ENCODE results near the gene ZNF718.
"Not testable (repeated sequence)": the region's sequence is repeated elsewhere in the genome, so short reads cannot be mapped to it uniquely, and the experiment has no call there.

Gene ZNF718

DNA sequence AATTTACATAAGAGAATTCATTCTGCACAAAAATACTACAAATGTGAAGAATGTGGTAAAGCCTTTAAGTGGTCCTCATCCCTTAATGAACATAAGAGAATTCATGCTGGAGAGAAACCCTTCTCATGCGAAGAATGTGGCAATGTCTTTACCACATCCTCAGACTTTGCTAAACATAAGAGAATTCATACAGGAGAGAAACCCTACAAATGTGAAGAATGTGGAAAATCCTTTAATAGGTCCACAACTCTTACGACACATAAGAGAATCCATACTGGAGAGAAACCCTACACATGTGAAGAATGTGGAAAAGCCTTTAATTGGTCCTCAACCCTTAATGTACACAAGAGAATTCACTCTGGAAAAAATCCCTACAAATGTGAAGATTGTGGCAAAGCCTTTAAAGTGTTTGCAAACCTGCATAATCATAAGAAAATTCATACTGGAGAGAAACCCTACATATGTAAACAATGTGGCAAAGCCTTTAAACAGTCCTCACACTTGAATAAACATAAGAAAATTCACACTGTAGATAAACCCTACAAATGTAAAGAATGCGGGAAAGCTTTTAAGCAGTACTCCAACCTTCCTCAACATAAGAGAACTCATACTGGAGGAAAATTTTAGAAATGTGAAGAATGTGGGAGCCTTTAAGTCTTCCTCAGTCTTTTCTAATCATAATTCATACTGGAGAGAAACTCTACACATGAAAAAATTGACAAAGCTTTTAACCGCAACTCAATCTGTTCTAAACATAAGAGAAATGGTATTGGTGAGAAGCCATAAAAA, 37.4 kb downstream of the ZNF718 start:
- no peak for DNase-seq

DNA sequence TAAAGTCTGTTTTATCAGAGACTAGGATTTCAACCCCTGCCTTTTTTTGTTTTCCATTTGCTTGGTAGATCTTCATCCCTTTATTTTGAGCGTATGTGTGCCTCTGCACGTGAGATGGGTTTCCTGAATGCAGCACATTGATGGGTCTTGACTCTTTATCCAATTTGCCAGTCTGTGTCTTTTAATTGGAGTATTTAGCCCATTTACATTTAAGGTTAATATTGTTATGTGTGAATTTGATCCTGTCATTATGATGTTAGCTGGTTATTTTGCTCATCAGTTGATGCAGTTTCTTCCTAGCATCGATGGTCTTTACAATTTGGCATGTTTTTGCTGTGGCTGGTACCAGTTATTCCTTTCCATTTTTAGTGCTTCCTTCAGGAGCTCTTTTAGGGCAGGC, 45.3 kb downstream of the ZNF718 start:
- not testable (repeated sequence) for DNase-seq

DNA sequence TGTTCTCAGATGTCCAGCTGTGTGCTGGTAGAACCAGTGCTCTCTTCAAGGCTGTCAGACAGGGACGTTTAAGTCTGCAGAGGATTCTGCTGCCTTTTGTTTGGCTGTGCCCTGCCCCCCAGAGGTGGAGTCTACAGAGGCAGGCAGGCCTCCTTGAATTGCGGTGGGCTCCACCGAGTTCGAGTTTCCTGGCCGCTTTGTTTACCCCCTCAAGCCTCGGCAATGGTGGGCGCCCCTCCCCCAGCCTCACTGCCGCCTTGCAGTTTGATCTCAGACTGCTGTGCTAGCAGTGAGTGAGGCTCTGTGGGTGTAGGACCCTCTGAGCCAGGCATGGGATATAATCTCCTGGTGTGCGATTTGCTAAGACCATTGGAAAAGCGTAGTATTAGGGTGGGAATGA, 47.0 kb downstream of the ZNF718 start:
- not testable (repeated sequence) for DNase-seq

DNA sequence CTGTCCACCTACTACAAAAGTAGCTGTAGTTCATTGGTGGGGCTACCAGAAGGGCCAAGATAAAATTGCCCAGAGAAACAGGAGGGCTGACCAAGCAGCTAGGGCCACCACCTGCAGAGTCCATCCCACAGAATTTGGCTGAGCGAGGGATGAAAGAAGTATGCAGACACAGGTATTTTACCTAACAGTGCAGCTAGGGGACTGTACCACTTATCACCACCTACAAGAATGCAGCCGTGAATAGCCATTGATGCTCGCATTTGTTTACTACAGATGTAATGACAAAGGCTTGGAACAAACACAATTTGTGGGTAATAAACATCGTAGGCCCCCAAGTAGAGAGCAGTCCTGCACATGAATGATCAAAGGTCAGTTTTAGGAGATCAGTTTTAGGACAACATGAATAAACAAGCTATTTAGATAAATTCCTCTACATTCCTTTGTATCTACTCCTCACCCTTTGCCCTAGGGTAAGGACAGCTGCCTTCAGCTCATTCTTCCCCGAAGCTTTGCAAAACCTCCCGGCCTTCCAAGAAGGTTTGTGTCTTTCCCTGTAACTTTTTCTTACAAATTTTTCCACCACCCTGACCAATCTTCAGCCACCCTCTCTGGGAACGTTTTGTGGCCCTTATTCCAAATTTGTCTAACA, 49.5 kb downstream of the ZNF718 start:
- DNase-seq, result no peak

DNA sequence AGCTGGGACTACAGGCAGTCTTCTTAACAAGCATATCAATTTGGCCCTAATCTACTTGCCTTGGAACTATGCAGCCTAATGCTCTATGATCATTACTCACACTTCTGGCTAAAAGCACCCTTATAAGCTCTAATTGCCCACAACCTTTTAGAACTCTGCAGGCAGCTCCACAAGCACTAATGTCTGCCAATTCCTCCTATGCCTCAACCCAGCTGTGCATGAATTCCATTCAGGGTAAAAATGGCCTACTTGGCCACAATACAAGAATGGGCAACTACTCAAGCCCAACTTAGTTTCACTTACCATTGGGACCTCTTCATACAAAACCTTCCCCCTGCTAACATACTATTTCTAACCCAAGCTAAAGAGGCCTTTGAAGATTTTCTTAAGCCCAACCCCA, 51.7 kb downstream of the ZNF718 start:
- DNase-seq, result no peak

DNA sequence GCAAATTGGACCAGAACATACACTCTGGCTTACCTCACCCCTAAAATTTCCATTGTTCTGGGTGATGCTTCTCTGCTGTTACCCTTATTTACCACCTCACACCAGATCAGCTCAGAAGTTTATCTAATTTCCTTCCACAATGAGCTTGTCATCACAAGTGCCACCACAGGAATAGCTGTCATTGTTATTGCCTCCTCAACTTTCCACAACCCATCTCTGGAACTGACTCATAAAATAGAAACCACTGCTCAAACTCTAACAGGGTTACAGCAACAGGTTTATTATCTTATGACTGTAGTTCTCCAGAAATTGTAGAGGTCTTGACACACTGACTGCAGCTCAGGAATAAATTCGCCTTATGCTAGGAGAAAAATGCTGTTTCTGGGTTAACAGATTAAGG, 52.7 kb downstream of the ZNF718 start:
- DNase-seq, result no peak

DNA sequence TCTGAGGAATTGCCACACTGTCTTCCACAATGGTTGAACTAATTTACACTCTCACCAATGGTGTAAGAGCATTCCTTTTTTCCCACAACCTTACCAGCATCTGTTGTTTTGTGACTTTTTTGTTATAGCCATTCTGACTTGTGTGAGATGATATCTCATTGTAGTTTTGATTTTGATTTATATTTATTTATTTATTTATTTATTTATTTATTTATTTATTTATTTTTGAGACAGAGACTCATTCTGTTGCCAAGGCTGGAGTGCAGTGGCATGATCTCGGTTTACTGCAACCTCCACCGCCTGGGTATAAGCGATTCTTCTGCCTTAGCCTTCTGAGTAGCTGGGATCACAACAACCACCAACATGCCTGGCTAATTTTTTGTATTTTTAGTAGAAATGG, 57.9 kb downstream of the ZNF718 start:
- not testable (repeated sequence) for DNase-seq

DNA sequence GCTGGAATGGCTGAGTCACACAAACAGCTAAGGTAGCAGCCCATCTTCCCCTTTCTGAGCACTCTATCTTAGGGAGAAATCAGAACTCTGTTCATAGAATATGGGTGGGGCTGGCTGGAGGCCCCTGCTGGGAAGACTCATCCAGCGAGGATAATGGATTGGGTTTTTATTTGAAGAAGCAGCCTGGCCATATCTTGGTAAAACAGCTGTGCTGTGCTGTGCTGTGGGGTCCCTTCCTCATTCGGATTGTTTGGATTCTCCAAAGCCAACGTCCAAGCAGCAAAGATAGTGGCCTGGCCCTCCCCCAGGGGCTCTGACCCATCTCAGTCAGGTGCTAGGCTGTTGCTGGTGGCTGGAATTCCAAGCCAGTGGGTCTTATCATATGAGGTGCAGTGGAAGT, 63.8 kb downstream of the ZNF718 start:
- DNase-seq, result no peak

DNA sequence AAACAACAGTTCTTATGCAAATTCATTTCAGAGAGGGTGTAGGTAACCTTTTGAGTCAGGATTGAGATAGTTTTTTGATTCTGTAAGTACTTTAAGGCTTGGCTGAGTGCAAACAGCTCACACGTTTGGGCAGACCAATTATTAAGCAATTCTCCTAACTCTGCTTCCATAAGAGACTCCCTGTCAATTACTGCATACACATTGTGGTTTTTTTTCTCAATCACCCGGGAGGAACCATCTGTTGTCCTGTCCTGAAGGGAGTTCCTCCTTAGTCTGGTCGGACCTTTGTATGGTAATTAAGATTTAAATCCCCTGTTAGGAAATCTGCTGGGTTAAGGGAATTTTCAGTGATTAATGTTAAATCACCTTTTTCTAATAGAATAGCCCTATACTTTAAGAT, 70.9 kb downstream of the ZNF718 start:
- not testable (repeated sequence) for DNase-seq

DNA sequence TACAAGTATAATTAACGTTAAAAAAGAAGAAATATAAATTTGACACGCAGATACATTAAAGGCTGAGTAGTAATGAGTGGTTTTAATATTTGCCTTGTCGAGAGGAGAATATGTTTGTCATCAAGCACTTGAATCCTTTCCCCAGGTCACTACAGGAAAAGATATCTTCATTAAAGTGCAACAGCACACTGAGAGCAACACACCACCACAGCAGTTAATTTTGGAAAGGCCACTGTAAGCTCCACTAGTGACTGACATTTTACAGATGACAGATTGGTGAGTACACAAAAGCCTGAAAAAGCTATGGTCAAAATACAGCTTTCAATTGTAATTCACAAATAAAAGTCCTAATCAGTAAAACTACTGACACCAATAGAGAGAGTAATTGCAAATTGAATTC, 76.6 kb downstream of the ZNF718 start:
- no peak for DNase-seq

DNA sequence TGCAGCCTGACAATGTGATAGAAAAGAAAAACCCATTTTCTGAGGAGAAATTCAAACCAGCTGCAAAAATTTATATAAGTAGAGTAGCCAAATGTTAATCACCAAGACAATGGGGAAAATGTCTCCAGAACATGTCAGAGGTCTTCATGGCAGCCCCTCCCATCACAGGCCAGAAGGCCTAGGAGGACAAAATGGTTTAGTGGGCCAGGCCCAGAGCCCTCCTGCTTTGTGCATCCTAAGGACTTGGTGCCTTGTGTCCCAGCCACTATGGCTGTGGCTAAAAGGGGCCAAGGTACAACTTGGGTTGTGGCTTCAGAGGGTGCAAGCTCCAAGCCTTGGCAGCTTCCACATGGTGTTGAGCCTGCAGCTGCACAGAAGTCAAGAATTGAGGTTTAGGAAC, 78.5 kb downstream of the ZNF718 start:
- not testable (repeated sequence) for DNase-seq

DNA sequence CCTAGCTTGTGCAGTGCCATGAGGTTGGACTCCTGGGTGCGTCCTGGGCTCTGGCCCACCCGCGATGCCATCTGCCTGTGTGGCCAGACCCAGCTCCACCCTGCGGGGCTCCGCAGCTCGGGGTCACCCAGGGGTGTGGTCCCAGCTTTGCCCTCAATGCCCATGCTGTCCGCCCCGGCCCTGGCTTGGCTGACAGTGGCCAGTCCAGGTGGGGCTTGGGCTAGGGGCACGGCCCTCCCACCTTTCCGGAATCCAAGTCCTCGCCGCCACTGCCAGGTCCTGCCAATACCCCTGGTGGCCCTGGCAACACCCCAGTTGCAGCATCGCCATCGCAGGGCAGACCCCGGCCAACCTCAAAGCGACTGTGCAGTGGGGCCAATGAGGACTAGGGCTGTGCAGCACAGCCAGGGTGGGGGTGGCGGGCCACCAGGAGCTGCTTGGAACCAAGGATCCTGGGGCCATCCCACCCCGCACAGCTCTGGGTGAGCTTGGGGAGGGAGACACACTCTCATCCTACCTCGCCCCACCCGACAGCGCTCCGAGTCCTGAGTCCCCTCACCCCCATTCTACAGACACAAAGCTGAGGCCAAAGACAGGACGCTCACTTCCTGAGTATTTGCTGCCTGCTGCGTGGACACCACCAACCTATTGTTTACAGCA, 80.9 kb downstream of the ZNF718 start:
- no peak for DNase-seq

DNA sequence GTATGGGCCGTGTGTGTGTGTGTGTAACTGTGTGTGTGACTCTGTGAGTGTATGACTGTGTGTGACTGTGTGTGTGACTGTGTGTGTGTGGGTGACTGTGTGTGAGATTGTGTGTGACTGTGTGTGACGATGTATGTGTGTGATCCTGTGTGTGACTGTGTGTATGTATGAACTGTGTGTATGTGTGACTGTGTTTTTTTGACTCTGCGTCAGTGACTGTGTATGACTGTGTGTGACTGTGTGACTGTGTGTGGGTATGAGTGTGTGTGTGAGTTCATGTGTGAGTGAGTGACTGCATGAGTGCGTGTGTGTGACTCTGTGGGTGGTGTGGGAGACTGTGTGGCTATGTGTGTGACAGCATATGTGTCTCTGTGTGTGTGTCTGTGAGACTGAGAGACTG, 81.8 kb downstream of the ZNF718 start:
- DNase-seq, result no peak

DNA sequence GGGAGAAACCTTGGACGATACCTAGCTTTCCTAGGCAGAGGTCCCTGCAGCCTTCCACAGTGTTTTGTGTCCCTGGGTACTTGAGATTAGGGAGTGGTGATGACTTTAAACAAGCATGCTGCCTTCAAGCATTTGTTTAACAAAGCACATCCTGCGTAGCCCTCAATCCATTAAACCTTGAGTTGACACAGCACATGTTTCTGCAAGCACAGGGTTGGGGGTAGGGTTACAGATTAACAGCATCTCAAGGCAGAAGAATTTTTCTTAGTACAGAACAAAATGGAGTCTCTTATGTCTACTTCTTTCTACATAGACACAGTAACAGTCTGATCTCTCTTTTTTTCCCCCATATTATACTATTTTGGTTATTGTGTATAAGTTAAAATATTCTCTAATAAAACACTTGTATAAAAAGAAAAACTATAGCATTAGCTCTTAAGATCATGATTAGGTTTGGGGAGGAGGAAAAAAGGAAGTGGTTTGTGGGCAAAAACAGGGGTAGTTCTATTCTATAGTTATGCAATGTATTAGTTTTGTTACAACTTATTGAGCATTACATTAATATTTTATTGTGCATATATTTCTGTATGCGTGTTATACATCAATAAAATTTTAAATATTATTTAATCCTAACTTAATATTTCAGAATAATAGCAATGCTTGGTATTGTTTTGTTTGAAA, 84.3 kb downstream of the ZNF718 start:
- not testable (repeated sequence) for DNase-seq

DNA sequence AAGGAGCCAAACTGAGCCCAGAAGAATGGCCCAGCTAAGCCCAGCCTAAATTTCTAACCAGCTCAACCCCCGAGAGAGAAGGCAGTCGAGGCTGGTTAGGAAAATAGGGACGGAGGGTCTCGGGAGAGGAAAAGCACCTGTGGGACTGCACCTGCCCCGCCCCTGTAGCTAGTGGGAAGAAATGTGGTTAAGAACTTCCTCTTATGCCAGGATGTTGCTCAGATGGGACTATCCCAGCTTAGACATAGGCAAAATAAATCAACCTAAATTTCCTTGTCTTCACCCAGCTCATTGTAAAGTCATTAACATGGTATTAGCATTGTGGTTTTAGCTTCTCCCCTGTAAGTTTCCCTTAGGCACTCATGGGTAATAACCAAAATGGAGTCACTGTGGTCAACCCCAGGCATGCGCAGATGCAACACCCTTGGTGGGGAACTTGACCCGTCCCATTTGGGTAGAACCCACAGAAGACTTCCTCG, 86.8 kb downstream of the ZNF718 start:
- no peak for DNase-seq

DNA sequence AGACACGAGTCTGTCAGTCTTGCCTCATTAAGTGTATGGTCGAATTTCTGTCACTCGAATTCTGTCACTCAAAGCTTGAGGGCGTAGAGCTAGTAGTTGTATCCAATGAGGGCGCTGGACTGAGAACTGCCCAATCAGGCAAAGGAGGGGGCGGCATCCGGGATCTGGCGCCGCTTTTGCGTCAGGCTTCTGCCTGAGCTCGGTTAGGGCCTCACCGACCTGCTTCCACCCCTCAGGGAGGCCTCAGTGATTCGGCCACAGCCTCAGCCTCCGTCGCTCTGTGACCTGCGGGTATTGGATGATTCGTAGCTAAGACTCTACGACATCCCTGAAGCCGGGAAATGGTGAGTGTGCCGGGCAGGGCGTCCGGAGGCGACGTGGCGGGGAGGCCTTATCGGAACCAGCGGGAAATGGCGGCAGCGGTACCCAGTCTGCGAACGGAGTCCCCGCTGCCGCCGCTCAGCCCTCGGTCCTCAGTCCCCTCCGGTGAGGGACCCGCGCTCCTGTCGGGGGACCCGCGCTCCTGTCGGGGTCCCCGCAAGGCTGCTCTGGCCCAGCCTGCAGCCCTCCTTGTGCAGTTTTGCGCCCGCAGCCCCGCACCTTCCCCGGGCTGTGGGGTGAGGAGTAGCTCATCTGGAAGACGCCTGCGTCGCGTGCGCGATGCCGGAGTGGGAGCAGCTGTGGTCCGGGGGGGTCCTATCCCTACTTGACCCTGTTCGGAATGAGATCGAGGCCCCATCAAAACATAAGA, 88.3 kb downstream of the ZNF718 start:
- DNase-seq, result peak; percentile 89

DNA sequence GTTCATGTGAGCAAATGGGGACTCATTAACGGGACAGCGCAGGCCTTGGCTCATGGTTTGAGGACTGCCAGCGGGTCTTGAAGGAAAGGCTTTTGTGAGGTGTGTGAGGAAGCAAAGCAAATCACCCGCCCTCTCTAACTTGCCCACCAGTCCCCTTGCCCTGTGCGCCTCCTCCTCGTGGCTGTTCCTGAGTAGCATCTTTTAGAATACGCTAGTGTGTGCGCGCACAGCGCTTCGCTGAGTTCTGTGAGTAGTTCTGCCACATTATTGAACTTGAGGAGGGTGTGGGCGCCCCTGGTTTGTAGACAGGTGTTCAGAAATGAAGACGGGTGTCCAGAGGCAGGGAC, 88.9 kb downstream of the ZNF718 start:
- peak; percentile 27 for DNase-seq

All from right hindlimb (tissue), 1 donor.